H9 (cell line): ENCODE results near the gene ANK3. TPM values are rescaled to one million over a fixed set of nuclear protein-coding genes. Genes with fewer than 3 reads are reported as not detected.

Experiments used
- DNase-seq: peaks from one replicate; pipeline ENCODE4 v3.0.0-alpha.2; 2017
- H2AFZ ChIP-seq: one replicate; pipeline ENCODE4 v1.6.1; 2013; ENCODE audit warnings: mild to moderate bottlenecking, low read length, control low read depth, moderate library complexity
- H2AK5ac ChIP-seq: 2 replicates; pipeline ENCODE4 v1.6.1; 2013; ENCODE audit warnings: low read length, control low read depth, mixed read lengths; ENCODE audit not compliant: insufficient read length
- H2BK120ac ChIP-seq: one replicate; pipeline ENCODE4 v1.6.1; 2013; ENCODE audit warnings: low read depth, mild to moderate bottlenecking, low read length, control low read depth, inconsistent platforms; ENCODE audit not compliant: poor library complexity, severe bottlenecking
- H2BK12ac ChIP-seq: 2 replicates; pipeline ENCODE4 v1.6.1; 2013; ENCODE audit warnings: low read length, control low read depth, mixed read lengths, low read depth; ENCODE audit not compliant: insufficient read length
- H2BK15ac ChIP-seq: 2 replicates; pipeline ENCODE4 v1.6.1; 2013; ENCODE audit warnings: low read depth, low read length, control low read depth
- H2BK20ac ChIP-seq: one replicate; pipeline ENCODE4 v1.6.1; 2013; ENCODE audit warnings: low read depth, mild to moderate bottlenecking, low read length, control low read depth, inconsistent platforms; ENCODE audit not compliant: poor library complexity, severe bottlenecking
- H2BK5ac ChIP-seq: 2 replicates; pipeline ENCODE4 v1.6.1; 2013; ENCODE audit warnings: low read length, control low read depth, mixed read lengths; ENCODE audit not compliant: insufficient read length
- H3K14ac ChIP-seq: 2 replicates; pipeline ENCODE4 v1.6.1; 2013; ENCODE audit warnings: low read length, control low read depth; ENCODE audit not compliant: insufficient read depth
- H3K18ac ChIP-seq: 2 replicates; pipeline ENCODE4 v1.6.1; 2013; ENCODE audit warnings: low read depth, mild to moderate bottlenecking, mixed read lengths, low read length, control low read depth; ENCODE audit not compliant: insufficient read length
- H3K23ac ChIP-seq: 2 replicates; pipeline ENCODE4 v1.6.1; 2013; ENCODE audit warnings: low read length, control low read depth, mixed read lengths, low read depth; ENCODE audit not compliant: insufficient read length
- H3K23me2 ChIP-seq: 2 replicates; pipeline ENCODE4 v1.6.1; 2013; ENCODE audit warnings: low read depth, mild to moderate bottlenecking, mixed read lengths, low read length, control low read depth; ENCODE audit not compliant: insufficient read length, poor library complexity, severe bottlenecking
- H3K27ac ChIP-seq: 2 replicates; pipeline ENCODE4 v1.5.1; 2013; ENCODE audit warnings: low read length, control low read depth, mixed read lengths, low read depth; ENCODE audit not compliant: insufficient read length
- H3K27me3 ChIP-seq: 2 replicates; pipeline ENCODE4 v1.6.1; 2013; ENCODE audit warnings: low read length, control low read depth, inconsistent platforms; ENCODE audit not compliant: insufficient read depth
- H3K4ac ChIP-seq: 2 replicates; pipeline ENCODE4 v1.6.1; 2013; ENCODE audit warnings: low read depth, mild to moderate bottlenecking, control low read depth, inconsistent platforms, low read length, moderate library complexity
- H3K4me1 ChIP-seq: 2 replicates; pipeline ENCODE4 v1.6.1; 2013; ENCODE audit warnings: low read length, control low read depth, inconsistent platforms; ENCODE audit not compliant: insufficient read depth
- H3K4me2 ChIP-seq: 2 replicates; pipeline ENCODE4 v1.6.1; 2013; ENCODE audit warnings: low read length, control low read depth, mixed read lengths; ENCODE audit not compliant: insufficient read length, insufficient read depth
- H3K56ac ChIP-seq: 2 replicates; pipeline ENCODE4 v1.6.1; 2013; ENCODE audit warnings: low read depth, mild to moderate bottlenecking, mixed read lengths, low read length, control low read depth; ENCODE audit not compliant: insufficient read length
- H3K79me1 ChIP-seq: 2 replicates; pipeline ENCODE4 v1.6.1; 2013; ENCODE audit warnings: low read depth, mild to moderate bottlenecking, moderate library complexity, low read length, control low read depth, inconsistent platforms; ENCODE audit not compliant: insufficient read depth, poor library complexity, severe bottlenecking
- H3K79me2 ChIP-seq: 2 replicates; pipeline ENCODE4 v1.6.1; 2013; ENCODE audit warnings: low read length, control low read depth, inconsistent platforms; ENCODE audit not compliant: insufficient read depth
- H3K9ac ChIP-seq: 2 replicates; pipeline ENCODE4 v1.6.1; 2013; ENCODE audit warnings: low read length, control low read depth, mixed read lengths; ENCODE audit not compliant: insufficient read length; ENCODE audit errors: extremely low read depth
- H3K9me3 ChIP-seq: one replicate; pipeline ENCODE4 v1.6.1; 2013; ENCODE audit warnings: low read depth, low read length, inconsistent platforms; ENCODE audit not compliant: control insufficient read depth
- H3T11ph ChIP-seq: one replicate; pipeline ENCODE4 v1.6.1; 2013; ENCODE audit warnings: mild to moderate bottlenecking, low read length, control low read depth, inconsistent platforms
- H4K20me1 ChIP-seq: one replicate; pipeline ENCODE4 v1.6.1; 2013; ENCODE audit not compliant: control insufficient read depth, insufficient read length, insufficient read depth
- H4K5ac ChIP-seq: 2 replicates; pipeline ENCODE4 v1.6.1; 2013; ENCODE audit warnings: low read depth, mild to moderate bottlenecking, mixed read lengths, low read length, control low read depth; ENCODE audit not compliant: insufficient read length
- H4K8ac ChIP-seq: replicated peaks from 2 replicates; pipeline ENCODE4 v1.6.1; 2013; ENCODE audit warnings: low read length, control low read depth, mixed read lengths, low read depth; ENCODE audit not compliant: insufficient read length
- H4K91ac ChIP-seq: 2 replicates; pipeline ENCODE4 v1.6.1; 2013; ENCODE audit warnings: low read depth, mild to moderate bottlenecking, moderate library complexity, mixed read lengths, low read length, control low read depth; ENCODE audit not compliant: insufficient read length
- H3K27ac Mint-ChIP-seq, 3 experiments: 2 replicates in 2 of 3; 3 replicates in 1 of 3; pipeline ENCODE4 v1.8.0; 2020 to 2021; ENCODE audit warnings: mixed read lengths in 3 of 3, mild to moderate bottlenecking in 1 of 3, moderate library complexity in 1 of 3
- H3K27me3 Mint-ChIP-seq: 2 replicates; pipeline ENCODE4 v1.8.0; 2021; ENCODE audit warnings: low read depth, mild to moderate bottlenecking, moderate library complexity, mixed read lengths
- H3K36me3 Mint-ChIP-seq, 3 experiments: 2 replicates in 2 of 3; 3 replicates in 1 of 3; pipeline ENCODE4 v1.8.0; 2020 to 2021; ENCODE audit warnings: low read depth in 3 of 3, mixed read lengths in 3 of 3; ENCODE audit not compliant: insufficient read depth in 1 of 3
- H3K4me1 Mint-ChIP-seq, 2 experiments: 2 replicates each; pipeline ENCODE4 v1.8.0; 2020; ENCODE audit warnings: mixed read lengths in 2 of 2
- H3K4me3 Mint-ChIP-seq, 2 experiments: 2 replicates in 1 of 2; 3 replicates in 1 of 2; pipeline ENCODE4 v1.8.0; 2020 to 2021; ENCODE audit warnings: mild to moderate bottlenecking in 2 of 2, mixed read lengths in 2 of 2, moderate library complexity in 1 of 2
- H3K9me3 Mint-ChIP-seq, 2 experiments: 2 replicates in 1 of 2; 3 replicates in 1 of 2; pipeline ENCODE4 v1.8.0; 2020; ENCODE audit warnings: mild to moderate bottlenecking in 2 of 2, mixed read lengths in 2 of 2, moderate library complexity in 1 of 2
- CTCF ChIP-seq: fragments of 200-600 bp; sonication (generic); conservative IDR thresholded peaks from 3 replicates; pipeline ENCODE4 v1.8.0; 2021; ENCODE audit warnings: antibody characterized with exemption, mild to moderate bottlenecking
- total RNA-seq: library from RNA; stranded (reverse); gene quantifications from 2 replicates; pipeline ENCODE4 v1.2.1, GENCODE V29; 2021

Gene ANK3
- total RNA-seq, 1 experiment from 2014 or later, result 59.6 TPM

DNA sequence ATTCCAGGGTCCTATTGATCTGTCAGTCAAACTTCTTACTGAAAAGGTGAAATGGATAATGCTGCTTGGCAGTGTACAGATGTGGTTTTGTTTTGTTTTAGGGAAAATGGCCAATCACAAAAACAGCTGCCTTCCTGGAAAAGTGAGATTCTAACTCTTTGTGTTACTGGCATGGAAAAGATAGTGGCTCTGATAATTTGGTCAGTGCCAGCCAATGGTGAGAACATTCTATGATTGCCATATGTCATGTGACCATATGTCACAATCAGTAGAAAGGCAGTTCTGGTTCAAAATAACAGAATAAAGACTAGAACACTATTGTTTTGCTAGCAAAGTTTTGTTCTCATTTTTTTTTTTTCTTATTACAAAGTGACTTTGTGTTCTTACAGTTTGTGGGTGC, 344.1 kb downstream of the ANK3 start:
- Histone ChIP-seq H4K91ac (no peak overlapping the region), H2BK120ac (no peak overlapping the region), H4K5ac (no peak overlapping the region), H2AFZ (no peak overlapping the region), H3K27ac (no peak overlapping the region), H3T11ph (no peak overlapping the region), H3K4me1 (no peaks in the 10 kb centered on the region), H3K27me3 (no peaks in the 10 kb centered on the region), H3K23me2 (no peaks in the 10 kb centered on the region), H3K4ac (no peak overlapping the region), H3K9me3 (no peaks in the 10 kb centered on the region), H2AK5ac (no peak overlapping the region), H3K9ac (no peak overlapping the region), H2BK5ac (no peak overlapping the region), H3K56ac (no peak overlapping the region), H2BK12ac (no peak overlapping the region), H3K4me2 (no peak overlapping the region), H3K79me2 (no peaks in the 10 kb centered on the region), H3K23ac (no peak overlapping the region), H2BK15ac (no peak overlapping the region), H4K20me1 (no peaks in the 10 kb centered on the region), H3K14ac (no peak overlapping the region), H3K18ac (no peak overlapping the region), H3K79me1 (no peaks in the 10 kb centered on the region), H4K8ac (no peak overlapping the region), H2BK20ac (no peak overlapping the region)
- TF ChIP-seq CTCF, result no peak
- H3K4me1 Mint-ChIP-seq, result peaks cover 17 to 29% of the 10 kb centered on the region in 2 experiments
- H3K36me3 Mint-ChIP-seq, result no peaks in the 10 kb centered on the region; a peak in 1 of 7 replicates
- no peaks in the 10 kb centered on the region; a peak in 1 of 5 replicates for H3K9me3 Mint-ChIP-seq
- H3K27me3 Mint-ChIP-seq, result no peaks in the 10 kb centered on the region
- H3K27ac Mint-ChIP-seq, result no peak overlapping the region
- H3K4me3 Mint-ChIP-seq, result no peak overlapping the region
- no peak for DNase-seq
